Hepatocyte (in vitro differentiated cells): ENCODE data around the gene SYPL2. TPM values are rescaled to one million over a fixed set of nuclear protein-coding genes. Genes with fewer than 3 reads are reported as not detected.

Experiments
- DNase-seq: peaks from one replicate; pipeline ENCODE4 v3.0.0-alpha.2; 2016; ENCODE audit warnings: low spot score
- H2AFZ ChIP-seq: fragments of 200-600 bp; sonication (generic); 2 replicates; pipeline ENCODE4 v1.6.0; 2016; ENCODE audit warnings: antibody characterized with exemption, mild to moderate bottlenecking
- H3K27ac ChIP-seq: fragments of 200-600 bp; sonication (generic); 2 replicates; pipeline ENCODE4 v1.5.1; 2016; ENCODE audit warnings: mild to moderate bottlenecking
- H3K27me3 ChIP-seq: fragments of 200-600 bp; sonication (generic); 2 replicates; pipeline ENCODE4 v1.6.1; 2016
- H3K36me3 ChIP-seq: fragments of 200-600 bp; sonication (generic); replicated peaks from 2 replicates; pipeline ENCODE4 v1.5.1; 2016; ENCODE audit warnings: low read depth; ENCODE audit not compliant: insufficient read depth
- H3K4me1 ChIP-seq: fragments of 200-600 bp; sonication (generic); 2 replicates; pipeline ENCODE4 v1.5.1; 2016; ENCODE audit warnings: mild to moderate bottlenecking, moderate library complexity; ENCODE audit not compliant: insufficient read depth
- H3K4me2 ChIP-seq: fragments of 200-600 bp; sonication (generic); 2 replicates; pipeline ENCODE4 v1.6.0; 2016
- H3K4me3 ChIP-seq: fragments of 200-600 bp; sonication (generic); 2 replicates; pipeline ENCODE4 v1.5.1; 2016; ENCODE audit warnings: mild to moderate bottlenecking
- H3K79me2 ChIP-seq: fragments of 200-600 bp; sonication (generic); 2 replicates; pipeline ENCODE4 v1.6.0; 2017; ENCODE audit warnings: mild to moderate bottlenecking
- H3K9me2 ChIP-seq: fragments of 200-600 bp; sonication (generic); replicated peaks from 2 replicates; pipeline ENCODE4 v1.6.0; 2017; ENCODE audit warnings: mild to moderate bottlenecking; ENCODE audit not compliant: insufficient read depth
- H3K9me3 ChIP-seq: fragments of 200-600 bp; sonication (generic); 2 replicates; pipeline ENCODE4 v1.5.1; 2016; ENCODE audit warnings: low read depth, mild to moderate bottlenecking
- H4K20me1 ChIP-seq: fragments of 200-600 bp; sonication (generic); 2 replicates; pipeline ENCODE4 v1.6.0; 2016; ENCODE audit warnings: mild to moderate bottlenecking; ENCODE audit not compliant: insufficient read depth, poor library complexity, severe bottlenecking
- CTCF ChIP-seq: fragments of 200-600 bp; sonication (generic); IDR thresholded peaks from 2 replicates; pipeline ENCODE4 v1.5.1; 2016; ENCODE audit warnings: antibody characterized with exemption, mild to moderate bottlenecking; ENCODE audit not compliant: poor library complexity
- EZH2 ChIP-seq: fragments of 200-600 bp; sonication (generic); IDR thresholded peaks from 2 replicates; pipeline ENCODE4 v1.6.1; 2016; ENCODE audit warnings: antibody characterized with exemption, mild to moderate bottlenecking, borderline replicate concordance
- EZH2phosphoT487 ChIP-seq: fragments of 200-600 bp; sonication (generic); IDR thresholded peaks from one replicate; pipeline ENCODE4 v1.6.1; 2018; ENCODE audit warnings: antibody characterized with exemption, mild to moderate bottlenecking, low read depth, moderate library complexity; ENCODE audit not compliant: unreplicated experiment, severe bottlenecking
- WGBS: methylation state at CpG from one replicate; pipeline ENCODE4 v1.1.6; 2016; ENCODE audit warnings: low lambda C conversion rate; ENCODE audit errors: missing lambda C conversion rate; 5-methylcytosine and 5-hydroxymethylcytosine counted together
- polyA plus RNA-seq: library from polyadenylated mRNA; unstranded; fragments of >200 nt; fragmentation: Nextera tagmentation; extraction: Ambion mirVana; gene quantifications from 2 replicates; pipeline ENCODE4 v1.2.1, GENCODE V29; 2016
- total RNA-seq: library from RNA; depleted of rRNA; stranded (reverse); fragments of >200 nt; gene quantifications from 2 replicates; pipeline ENCODE4 v1.2.3, GENCODE V29; 2014

SYPL2 gene
- total and polyA plus RNA-seq, 2 experiments from 2014 or later, result 2.0 to 3.0 TPM

- 87% methylated on average over 5 of the region's 5 CpGs for WGBS
- no peaks in the 10 kb centered on the region for H3K27me3 ChIP-seq
- H2AFZ ChIP-seq, result no peak overlapping the region
- no peak overlapping the region for H3K27ac ChIP-seq
- peaks cover 3% of the 10 kb centered on the region for H3K79me2 ChIP-seq
- H3K4me3 ChIP-seq, result no peak overlapping the region
- no peaks in the 10 kb centered on the region for H3K9me3 ChIP-seq
- DNase-seq, result no peak
- TF ChIP-seq EZH2phosphoT487 (no peak), EZH2 (no peak), CTCF (no peak)
- no peaks in the 10 kb centered on the region for H3K36me3 ChIP-seq
- H4K20me1 ChIP-seq, result no peaks in the 10 kb centered on the region
- H3K4me2 ChIP-seq, result no peak overlapping the region
- no peaks in the 10 kb centered on the region for H3K4me1 ChIP-seq
- no peaks in the 10 kb centered on the region for H3K9me2 ChIP-seq
Measured at GRCh38 chr1:109501644-109502363, 35.5 kb downstream of the SYPL2 start.

GRCh38 chr1:109502364-109502851, 36.1 kb downstream of the SYPL2 start:
- H3K27ac ChIP-seq, result no peak overlapping the region
- no peaks in the 10 kb centered on the region for H3K36me3 ChIP-seq
- 95% methylated on average over 3 of the region's 3 CpGs for WGBS
- no peaks in the 10 kb centered on the region for H3K9me2 ChIP-seq
- H3K4me2 ChIP-seq, result no peak overlapping the region
- no peaks in the 10 kb centered on the region for H3K9me3 ChIP-seq
- H3K79me2 ChIP-seq, result peaks cover under 1% of the 10 kb centered on the region
- H3K4me3 ChIP-seq, result no peak overlapping the region
- TF ChIP-seq CTCF, result no peak
- TF ChIP-seq EZH2phosphoT487, result no peak
- no peak for TF ChIP-seq EZH2
- DNase-seq, result no peak
- H4K20me1 ChIP-seq, result no peaks in the 10 kb centered on the region
- no peak overlapping the region for H2AFZ ChIP-seq
- H3K27me3 ChIP-seq, result no peaks in the 10 kb centered on the region
- no peaks in the 10 kb centered on the region for H3K4me1 ChIP-seq

GRCh38 chr1:109503935-109504334, 37.6 kb downstream of the SYPL2 start:
- Histone ChIP-seq H3K4me2 (no peak overlapping the region), H3K36me3 (no peaks in the 10 kb centered on the region), H3K9me2 (no peaks in the 10 kb centered on the region), H2AFZ (no peak overlapping the region), H3K4me1 (no peaks in the 10 kb centered on the region), H4K20me1 (no peaks in the 10 kb centered on the region), H3K4me3 (no peak overlapping the region), H3K79me2 (no peaks in the 10 kb centered on the region), H3K27me3 (no peaks in the 10 kb centered on the region), H3K9me3 (no peaks in the 10 kb centered on the region), H3K27ac (no peak overlapping the region)
- 65% methylated on average over 5 of the region's 5 CpGs for WGBS
- no peak for TF ChIP-seq CTCF
- no peak for TF ChIP-seq EZH2phosphoT487
- TF ChIP-seq EZH2, result no peak
- no peak for DNase-seq
